Measurements from ENCODE around the gene RAB1B. TPM values are rescaled to one million over a fixed set of nuclear protein-coding genes. Genes with fewer than 3 reads are reported as not detected.
A peak's percentile ranks its signal among the peaks of the same experiment; 100 is the strongest.
"Not testable (repeated sequence)": the region's sequence is repeated elsewhere in the genome, so short reads cannot be mapped to it uniquely, and the experiment has no call there.

RAB1B gene
- total and polyA plus RNA-seq, 12 donors = 117 to 153 (median 132) TPM

GRCh38 chr11:66309475-66309874 is 41.0 kb downstream of the RAB1B start:
- no peak for ATAC-seq
- TF ChIP-seq CTCF (IDR thresholded peaks at IDR 0.05) = no peak
- 42 to 49% methylated on average over 3 of the region's 3 CpGs for WGBS, 2 donors

DNA sequence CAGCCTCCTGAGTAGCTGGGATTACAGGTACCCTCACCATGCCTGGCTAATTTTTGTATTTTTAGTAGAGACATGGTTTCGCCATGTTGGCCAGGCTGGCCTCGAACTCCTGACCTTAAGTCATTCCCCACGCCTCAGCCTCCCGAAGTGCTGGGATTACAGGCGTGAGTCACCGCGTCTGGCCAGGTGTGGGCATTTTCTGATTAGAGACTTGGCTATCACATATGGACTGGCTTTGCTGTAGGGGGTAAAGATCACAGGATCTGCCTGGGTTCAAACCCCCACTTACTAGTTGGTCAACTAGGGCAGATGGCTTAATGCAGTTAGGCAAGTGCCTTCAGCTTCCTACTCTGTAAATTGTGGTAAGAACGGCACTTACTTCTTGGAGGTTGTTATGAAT is 41.9 kb downstream of the RAB1B start:
- intact Hi-C loops (cut with DNase I) = loop anchor here in 8 of 10 donors (2.0 to 10.0 kb wide), 4 partner anchors 37 to 78 kb away; partner anchors contain the start of genes B4GAT1 (in 2 of the 8) and BRMS1 (in 2 of the 8)
- Histone ChIP-seq H3K36me3 (no peaks in the 10 kb centered on the region), H3K27ac (no peak overlapping the region), H3K4me3 (no peak overlapping the region), H3K27me3 (no peaks in the 10 kb centered on the region), H3K4me1 (peaks cover 0 to 23% (median 14%) of the 10 kb centered on the region in 9 donors), H3K9me3 (no peaks in the 10 kb centered on the region)
- DNase-seq (no peak), ATAC-seq (no peak)
- TF ChIP-seq CTCF (IDR thresholded peaks at IDR 0.05) = no peak
- WGBS, 2 donors = 77 to 82% methylated on average over 8 of the region's 8 CpGs

More at GRCh38 chr11:66309475-66309874, 41.0 kb downstream of the RAB1B start:
- no peaks in the 10 kb centered on the region for H3K27me3 ChIP-seq
- no peak overlapping the region for H3K4me3 ChIP-seq
- no peak for DNase-seq
- no peaks in the 10 kb centered on the region for H3K36me3 ChIP-seq
- no peaks in the 10 kb centered on the region for H3K9me3 ChIP-seq
- H3K4me1 ChIP-seq = peaks cover 0 to 22% (median 14%) of the 10 kb centered on the region in 9 donors
- intact Hi-C loops (cut with DNase I) = loop anchor here in 3 of 10 donors (2.0 to 10.0 kb wide), 3 partner anchors 23 to 75 kb away; no protein-coding TSS in a partner anchor
- no peak overlapping the region for H3K27ac ChIP-seq

DNA sequence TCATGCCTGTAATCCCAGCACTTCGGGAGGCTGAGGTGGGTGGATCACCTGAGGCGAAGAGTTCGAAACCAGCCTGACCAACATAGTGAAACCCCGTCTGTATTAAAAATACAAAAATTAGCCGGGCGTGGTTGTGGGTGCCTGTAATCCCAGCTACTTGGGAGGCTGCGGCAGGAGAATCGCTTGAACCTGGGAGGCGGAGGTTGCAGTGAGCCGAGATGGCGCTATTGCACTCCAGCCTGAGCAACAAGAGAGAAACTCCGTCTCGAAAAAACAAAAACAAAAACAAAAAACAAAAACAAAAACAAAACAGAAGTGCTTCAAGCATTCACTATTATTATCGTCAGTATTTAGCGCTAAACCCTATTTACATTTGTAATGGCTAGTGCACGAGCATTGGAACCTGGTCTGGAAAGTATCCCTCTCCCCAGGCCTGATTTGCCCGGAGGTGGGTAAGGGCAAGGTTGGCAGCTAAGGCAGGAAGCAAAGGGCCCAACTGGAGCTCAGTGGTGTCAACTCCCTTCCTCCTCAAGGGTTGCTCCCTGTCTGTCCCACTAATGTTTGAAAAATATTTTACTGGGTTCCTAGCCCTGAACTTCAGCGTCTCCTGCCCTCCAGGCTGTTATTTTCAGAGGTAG is 42.5 kb downstream of the RAB1B start:
- not testable (repeated sequence) for ATAC-seq, DNase-seq, H3K36me3 ChIP-seq, H3K27me3 ChIP-seq, H3K4me3 ChIP-seq, H3K9me3 ChIP-seq
- intact Hi-C loops (cut with DNase I) = loop anchor here in 8 of 10 donors (1.0 to 10.0 kb wide), 5 partner anchors 17 to 78 kb away; partner anchors contain the start of genes B4GAT1 (in 2 of the 8) and BRMS1 (in 2 of the 8)
- H3K4me1 ChIP-seq = peaks cover 0 to 28% (median 14%) of the 10 kb centered on the region in 9 donors
- 77 to 79% methylated on average over 18 of the region's 18 CpGs for WGBS, 2 donors
- peak overlapping the region in 3 of 10 donors; percentile 90 to 94 (median 93) for H3K27ac ChIP-seq

DNA sequence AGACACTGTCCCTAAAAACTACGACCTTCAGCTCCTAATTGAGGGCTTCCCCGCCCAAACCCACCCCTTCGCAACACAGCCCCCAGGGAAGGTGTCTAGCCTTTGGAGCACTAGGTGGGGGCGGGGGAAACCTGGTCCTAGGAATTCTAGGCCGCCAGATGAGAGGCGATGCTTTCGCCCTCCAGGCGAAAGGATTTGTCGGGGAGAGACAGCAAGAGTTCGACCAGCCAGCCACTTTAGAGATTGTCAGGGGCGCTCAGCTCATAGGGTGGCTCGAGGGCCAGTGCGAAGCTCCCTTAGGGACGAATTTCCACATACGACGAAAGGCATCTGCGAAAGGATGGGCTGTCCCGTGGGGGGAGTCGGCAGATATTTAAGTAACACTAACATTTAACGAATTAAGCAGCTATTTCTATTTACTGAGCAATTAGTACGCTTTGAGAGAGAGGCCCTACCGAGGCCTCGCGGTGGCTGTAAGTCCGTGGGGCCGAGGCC is 43.1 kb downstream of the RAB1B start:
- Histone ChIP-seq H3K4me3 (peak overlapping the region in 9 of 10 donors; percentile 28 to 76 (median 60)), H3K4me1 (peaks cover under 1 to 34% (median 18%) of the 10 kb centered on the region in 9 donors), H3K36me3 (no peaks in the 10 kb centered on the region), H3K27ac (peak overlapping the region; percentile 31 to 94 (median 85)), H3K27me3 (peaks cover 0 to 2% (median 0%) of the 10 kb centered on the region in 7 donors), H3K9me3 (no peaks in the 10 kb centered on the region)
- WGBS, 2 donors = 24% methylated on average over 26 of the region's 26 CpGs
- no peak for DNase-seq
- ATAC-seq = no peak
- intact Hi-C loops (cut with DNase I) = loop anchor here in 8 of 10 donors (1.0 to 10.0 kb wide), 5 partner anchors 17 to 77 kb away; partner anchors contain the start of genes B4GAT1 (in 2 of the 8) and BRMS1 (in 2 of the 8)
- TF ChIP-seq CTCF (IDR thresholded peaks at IDR 0.05) = peak in 3 of 9 donors; percentile 85 to 91 (median 90)

Data from heart right ventricle (tissue), 16 donors.